ENCODE measurements around the gene KLHDC7A.

Gene KLHDC7A

GRCh38 chr1:18495635-18496034 is 14.9 kb downstream of the KLHDC7A start:
- TF ChIP-seq ZFX (IDR thresholded peaks at IDR 0.05) (no peak), CTCF (conservative IDR thresholded peaks at IDR 0.05) (no peak)

GRCh38 chr1:18496056-18496455 is 15.3 kb downstream of the KLHDC7A start:
- H3K27ac ChIP-seq: no peak overlapping the region
- TF ChIP-seq ZFX (IDR thresholded peaks at IDR 0.05) (no peak), CTCF (conservative IDR thresholded peaks at IDR 0.05) (no peak)

More at GRCh38 chr1:18495635-18496034, 14.9 kb downstream of the KLHDC7A start:
- H3K27ac ChIP-seq: no peak overlapping the region

GRCh38 chr1:18496497-18497235 is 15.9 kb downstream of the KLHDC7A start:
- TF ChIP-seq CTCF (conservative IDR thresholded peaks at IDR 0.05) (no peak), ZFX (IDR thresholded peaks at IDR 0.05) (no peak)
- no peak overlapping the region for H3K27ac ChIP-seq

GRCh38 chr1:18501833-18502232 is 21.1 kb downstream of the KLHDC7A start:
- TF ChIP-seq CTCF (conservative IDR thresholded peaks at IDR 0.05) (no peak), ZFX (IDR thresholded peaks at IDR 0.05) (no peak)
- no peak overlapping the region for H3K27ac ChIP-seq

- no peak overlapping the region for H3K27ac ChIP-seq
- no peak for TF ChIP-seq CTCF (conservative IDR thresholded peaks at IDR 0.05)
- TF ChIP-seq ZFX (IDR thresholded peaks at IDR 0.05): no peak
These were observed 23.9 kb downstream of the KLHDC7A start for GRCh38 chr1:18504609-18505008.

GRCh38 chr1:18505666-18506065 is 24.9 kb downstream of the KLHDC7A start:
- TF ChIP-seq CTCF (conservative IDR thresholded peaks at IDR 0.05): no peak
- TF ChIP-seq ZFX (IDR thresholded peaks at IDR 0.05): no peak
- H3K27ac ChIP-seq: no peak overlapping the region

GRCh38 chr1:18508084-18508483 is 27.4 kb downstream of the KLHDC7A start:
- H3K27ac ChIP-seq: no peak overlapping the region
- TF ChIP-seq ZFX (IDR thresholded peaks at IDR 0.05) (no peak), CTCF (conservative IDR thresholded peaks at IDR 0.05) (no peak)
